Kidney (tissue), 14 donors: Measurements from ENCODE around the gene KCNB1. TPM values are rescaled to one million over a fixed set of nuclear protein-coding genes. Genes with fewer than 3 reads are reported as not detected.
A peak's percentile ranks its signal among the peaks of the same experiment; 100 is the strongest.

ENCODE experiments used
- DNase-seq, 5 donors: peaks; one replicate each; pipeline ENCODE4 v3.0.0-alpha.2; 2013 to 2020
- FAIRE-seq: peaks from 2 replicates; lab custom pipeline; 2012; peaks lifted over from hg19 to GRCh38; lab: Jason Lieb, UNC
- H3K27ac ChIP-seq, 2 donors: one replicate each; pipeline ENCODE4 v1.7.0; 2013; ENCODE audit warnings: low read depth in 2 of 2, low read length in 2 of 2, inconsistent platforms in 1 of 2
- H3K27me3 ChIP-seq: one replicate; pipeline ENCODE4 v1.7.1; 2013; ENCODE audit warnings: low read length, inconsistent platforms; ENCODE audit not compliant: control insufficient read depth, insufficient read depth
- H3K36me3 ChIP-seq, 3 donors: one replicate each; pipeline versions ENCODE4 v1.7.0 to v1.7.1; 2013; ENCODE audit warnings: low read length in 3 of 3, control low read depth in 1 of 3, inconsistent platforms in 1 of 3; ENCODE audit not compliant: insufficient read depth in 3 of 3, control insufficient read depth in 2 of 3
- H3K4me1 ChIP-seq, 3 donors: one replicate each; pipeline versions ENCODE4 v1.7.0 to v1.7.1; 2013; ENCODE audit warnings: low read length in 3 of 3, inconsistent platforms in 1 of 3, low read depth in 1 of 3; ENCODE audit not compliant: control insufficient read depth in 2 of 3, insufficient read depth in 2 of 3
- H3K4me3 ChIP-seq, 3 donors: one replicate each; pipeline versions ENCODE4 v1.7.0 to v1.8.1; 2013; ENCODE audit warnings: low read length in 3 of 3, control low read depth in 1 of 3, inconsistent platforms in 1 of 3
- H3K9ac ChIP-seq, 3 donors: one replicate each; pipeline versions ENCODE4 v1.7.0 to v1.7.1; 2013; ENCODE audit warnings: low read length in 3 of 3, control low read depth in 1 of 3, inconsistent platforms in 1 of 3
- H3K9me3 ChIP-seq, 3 donors: one replicate each; pipeline versions ENCODE4 v1.7.0 to v1.7.1; 2013; ENCODE audit warnings: low read length in 3 of 3, control low read depth in 1 of 3, inconsistent platforms in 1 of 3; ENCODE audit not compliant: control insufficient read depth in 2 of 3, insufficient read depth in 1 of 3
- intact Hi-C: fragments of 100-400 bp; cut with DNase I; formaldehyde crosslinking; loops from one replicate; pipeline ENCODE4 v1.11.1; 2022
- polyA plus RNA-seq: library from polyadenylated mRNA; stranded (reverse); fragments of 350-450 nt; fragmentation: Illumina TruSeq; extraction: RNeasy Lipid Tissue Mini Kit (QIAGEN cat#74804); gene quantifications from one replicate; pipeline ENCODE4 v1.2.3, GENCODE V29; 2014; ENCODE audit warnings: low read depth, low replicate concordance; ENCODE audit not compliant: insufficient read depth
- total RNA-seq: library from RNA; stranded (reverse); fragmentation: NEBNext Ultra II Directional; extraction: Animal tissue kit (Norgen Biotek cat#: 25700); gene quantifications from one replicate; pipeline ENCODE4 v1.2.1, GENCODE V29; 2021
- TF ChIP-seq, protein P1 (sequence below): IDR thresholded peaks from 3 replicates; pipeline ENCODE4 v1.5.1; 2012; ENCODE audit warnings: mild to moderate bottlenecking, moderate library complexity, borderline replicate concordance; ENCODE audit not compliant: insufficient read depth; ENCODE audit errors: extremely low read depth
- donor health status: control.
- donor health status: control.
- donor health status: control.
- donor health status: control.
- donor health status: control.
- donor health status: DM: yes; HTN: yes; CAD: no.
- donor health status: Normal renal cell carcinoma (clear cell type).

The KCNB1 gene
- total and polyA plus RNA-seq, 2 donors from 2014 or later: 0.26 to 1.2 TPM

- Histone ChIP-seq H3K4me3 (no peak overlapping the region), H3K4me1 (peaks cover 0 to 5% (median 0%) of the 10 kb centered on the region in 3 donors), H3K27me3 (no peaks in the 10 kb centered on the region), H3K27ac (no peak overlapping the region), H3K36me3 (no peaks in the 10 kb centered on the region), H3K9me3 (no peaks in the 10 kb centered on the region), H3K9ac (no peak overlapping the region)
- intact Hi-C loops: no loop called here
- DNase-seq (no peak), FAIRE-seq (no peak)
- TF ChIP-seq, protein P1, sequence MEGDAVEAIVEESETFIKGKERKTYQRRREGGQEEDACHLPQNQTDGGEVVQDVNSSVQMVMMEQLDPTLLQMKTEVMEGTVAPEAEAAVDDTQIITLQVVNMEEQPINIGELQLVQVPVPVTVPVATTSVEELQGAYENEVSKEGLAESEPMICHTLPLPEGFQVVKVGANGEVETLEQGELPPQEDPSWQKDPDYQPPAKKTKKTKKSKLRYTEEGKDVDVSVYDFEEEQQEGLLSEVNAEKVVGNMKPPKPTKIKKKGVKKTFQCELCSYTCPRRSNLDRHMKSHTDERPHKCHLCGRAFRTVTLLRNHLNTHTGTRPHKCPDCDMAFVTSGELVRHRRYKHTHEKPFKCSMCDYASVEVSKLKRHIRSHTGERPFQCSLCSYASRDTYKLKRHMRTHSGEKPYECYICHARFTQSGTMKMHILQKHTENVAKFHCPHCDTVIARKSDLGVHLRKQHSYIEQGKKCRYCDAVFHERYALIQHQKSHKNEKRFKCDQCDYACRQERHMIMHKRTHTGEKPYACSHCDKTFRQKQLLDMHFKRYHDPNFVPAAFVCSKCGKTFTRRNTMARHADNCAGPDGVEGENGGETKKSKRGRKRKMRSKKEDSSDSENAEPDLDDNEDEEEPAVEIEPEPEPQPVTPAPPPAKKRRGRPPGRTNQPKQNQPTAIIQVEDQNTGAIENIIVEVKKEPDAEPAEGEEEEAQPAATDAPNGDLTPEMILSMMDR: no peak
These were observed 86.8 kb downstream of the KCNB1 start for GRCh38 chr20:49395659-49396058.

DNA sequence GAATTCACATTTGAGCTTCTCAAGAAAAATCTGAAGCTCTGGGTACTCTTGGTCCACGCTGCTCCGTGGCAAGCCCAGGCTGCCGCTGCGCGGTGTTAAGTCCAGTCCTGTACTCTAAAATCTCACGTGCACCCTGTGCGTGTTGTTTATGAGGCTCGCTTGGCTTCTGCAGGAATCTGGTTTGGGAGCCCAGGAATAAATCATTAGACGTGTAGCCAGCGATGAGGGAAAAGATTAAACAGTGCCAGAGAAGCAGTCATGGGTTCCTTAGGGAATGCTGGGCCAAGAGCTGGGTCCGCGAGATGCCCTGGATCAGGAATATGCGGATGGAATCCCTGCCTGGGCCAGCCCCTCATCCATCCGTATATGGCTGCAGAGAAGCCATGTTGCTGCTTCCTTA lies 87.3 kb downstream of the KCNB1 start:
- Histone ChIP-seq H3K27me3 (no peaks in the 10 kb centered on the region), H3K9ac (no peak overlapping the region), H3K4me1 (peaks cover 0 to under 1% (median 0%) of the 10 kb centered on the region in 3 donors), H3K4me3 (no peak overlapping the region), H3K9me3 (no peaks in the 10 kb centered on the region), H3K36me3 (no peaks in the 10 kb centered on the region), H3K27ac (no peak overlapping the region)
- TF ChIP-seq, protein P1: no peak
- DNase-seq (peak in 1 of 5 donors; percentile 53), FAIRE-seq (no peak)
- intact Hi-C loops: no loop called here

DNA sequence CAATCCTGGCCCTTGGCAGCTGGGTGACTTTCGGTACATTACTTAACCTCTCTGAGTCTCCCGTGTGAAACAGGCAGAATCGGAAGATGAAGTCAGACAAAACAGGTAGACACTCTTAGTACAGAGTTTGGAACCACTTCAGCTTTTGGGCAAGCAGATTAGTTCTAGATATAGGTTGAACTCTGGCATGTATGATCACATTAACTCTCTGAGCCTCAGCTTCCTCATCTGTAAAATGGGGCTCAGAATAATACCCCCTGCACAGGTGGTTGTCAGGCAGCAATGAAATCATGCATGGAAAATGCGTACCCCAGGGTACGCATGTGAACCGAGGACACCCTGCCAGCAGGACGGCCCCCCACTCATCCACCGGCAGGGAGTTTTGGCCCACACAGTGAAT lies 87.7 kb downstream of the KCNB1 start:
- Histone ChIP-seq H3K36me3 (no peaks in the 10 kb centered on the region), H3K9ac (no peak overlapping the region), H3K4me3 (no peak overlapping the region), H3K27ac (no peak overlapping the region), H3K27me3 (no peaks in the 10 kb centered on the region), H3K9me3 (no peaks in the 10 kb centered on the region), H3K4me1 (no peaks in the 10 kb centered on the region)
- no peak for DNase-seq
- TF ChIP-seq, protein P1: no peak
- no peak for FAIRE-seq
- intact Hi-C loops: no loop called here

DNA sequence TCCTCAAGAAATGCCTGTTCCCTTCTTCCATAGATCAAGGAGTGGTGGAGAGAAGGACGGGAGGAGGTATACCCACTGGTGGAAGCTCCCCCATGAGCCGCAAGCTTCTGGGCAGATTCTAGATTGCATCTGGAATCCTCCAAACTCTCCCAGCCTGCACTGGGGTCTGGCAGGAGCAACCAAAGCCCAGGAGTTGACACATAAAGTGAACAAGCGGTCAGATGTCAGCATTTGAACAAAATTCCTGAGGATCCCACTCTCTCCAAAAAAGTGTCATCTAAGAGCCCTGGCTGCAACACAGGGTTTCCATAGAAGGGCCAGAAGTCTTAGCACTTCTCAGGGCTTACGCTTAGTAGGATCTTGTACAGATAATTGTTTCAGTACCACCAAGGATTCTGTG lies 88.2 kb downstream of the KCNB1 start:
- DNase-seq (no peak), FAIRE-seq (no peak)
- Histone ChIP-seq H3K9me3 (no peaks in the 10 kb centered on the region), H3K9ac (no peak overlapping the region), H3K4me3 (no peak overlapping the region), H3K4me1 (no peaks in the 10 kb centered on the region), H3K36me3 (no peaks in the 10 kb centered on the region), H3K27ac (no peak overlapping the region), H3K27me3 (no peaks in the 10 kb centered on the region)
- intact Hi-C loops: no loop called here
- TF ChIP-seq, protein P1: no peak
